ENCODE results near the gene TMEM8B. TPM values are rescaled to one million over a fixed set of nuclear protein-coding genes. Genes with fewer than 3 reads are reported as not detected.

The TMEM8B gene
- total and polyA plus RNA-seq, 10 of the 15 experiments (the other 5 are each of a cell fraction or from before 2014, with no cell fraction given): 0.19 to 7.6 (median 2.5) TPM

DNA sequence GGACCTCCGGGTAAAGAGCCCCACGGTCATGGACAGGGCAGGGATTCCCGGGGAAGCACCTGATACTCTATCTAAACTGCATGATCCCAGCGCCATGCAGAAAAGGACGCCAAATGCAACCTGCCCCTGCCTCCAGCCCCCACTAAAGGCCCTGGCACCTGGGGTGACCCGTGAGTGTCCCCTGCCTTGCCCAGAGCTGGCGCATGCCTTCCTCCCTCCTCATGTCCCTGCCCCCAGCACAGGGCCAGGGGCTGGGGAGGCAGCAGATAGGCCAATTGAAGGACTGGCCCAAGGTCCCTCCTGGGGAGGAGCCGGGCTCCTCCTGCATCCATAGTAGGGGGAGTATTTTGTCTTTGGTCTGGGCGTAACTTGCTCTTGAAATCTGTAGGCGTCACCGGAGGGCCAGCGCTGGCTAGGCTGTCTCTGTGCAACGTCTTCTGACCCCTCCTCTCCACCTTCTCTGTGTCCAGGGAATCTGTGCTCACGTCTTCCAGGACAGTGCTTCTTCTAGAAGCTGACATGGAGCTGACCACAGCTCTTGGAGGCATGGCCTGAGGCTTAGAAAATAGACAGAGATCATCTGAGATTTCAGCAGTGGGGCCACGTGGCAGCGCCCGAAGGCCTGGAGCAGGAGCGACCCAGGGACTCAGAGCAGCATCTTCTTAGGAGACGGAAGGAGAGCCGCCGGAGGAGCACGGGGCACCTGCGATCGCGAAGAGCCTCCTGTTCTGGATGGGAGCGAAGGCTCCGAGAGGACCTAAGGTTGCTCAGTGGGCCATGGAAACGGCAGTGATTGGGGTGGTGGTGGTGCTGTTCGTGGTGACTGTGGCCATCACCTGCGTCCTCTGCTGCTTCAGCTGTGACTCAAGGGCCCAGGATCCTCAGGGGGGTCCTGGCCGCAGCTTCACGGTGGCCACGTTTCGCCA is 80.9 kb downstream of the TMEM8B start:
- ChIA-PET SMC1A (ENCODE audit: uncharacterized antibody, unreplicated experiment) (no interaction called here), CTCF (interaction anchor here (0.6 kb wide), 2 partner anchors 13 to 192 kb away, joined by 3 read pairs; no protein-coding TSS in a partner anchor), POLR2A (no interaction called here), RAD21 (ENCODE audit: unreplicated experiment) (interaction anchor here (1.2 kb wide), 1 partner anchor 120 kb away, joined by 3 read pairs; no protein-coding TSS in a partner anchor)
- Histone ChIP-seq H3K27me3 (replicated peaks in 1 of 2; ENCODE audit: control insufficient read depth in 2 of 2, insufficient read depth in 2 of 2, low read length in 1 of 2) (peaks cover 0 to 1% of the 10 kb centered on the region in 2 experiments; a peak in 3 of 4 replicates), H3K9ac (ENCODE audit: control insufficient read depth, insufficient read depth, low read length) (no peak overlapping the region), H2AFZ (ENCODE audit: control insufficient read depth, low read depth, low read length) (no peak overlapping the region), H3K4me3 (no peak overlapping the region), H4K20me1 (ENCODE audit: control insufficient read depth, insufficient read depth) (no peaks in the 10 kb centered on the region), H3K9me3 (replicated peaks; ENCODE audit: control insufficient read depth, insufficient read depth, low read length) (peaks cover 2% of the 10 kb centered on the region; the same call in 2 of the 3 replicates), H3K4me2 (ENCODE audit: control insufficient read depth, insufficient read depth) (no peak overlapping the region), H3K36me3 (ENCODE audit: control insufficient read depth in 2 of 2, insufficient read depth in 2 of 2, low read length in 1 of 2) (no peaks in the 10 kb centered on the region), H3K79me2 (ENCODE audit: control insufficient read depth, insufficient read depth, low read length) (no peaks in the 10 kb centered on the region), H3K4me1 (ENCODE audit: control insufficient read depth, insufficient read depth, low read length) (no peaks in the 10 kb centered on the region), H3K27ac (ENCODE audit: control insufficient read depth, insufficient read depth) (no peak overlapping the region)
- in situ Hi-C loops (cut with MboI): no loop called here
- intact Hi-C loops (cut with micrococcal nuclease; ENCODE audit: unreplicated experiment): no loop called here
- no peak for FAIRE-seq
- no peak for DNase-seq (ENCODE audit: low read depth, low spot score)
- BruUV-seq (replicated peaks): no TSS peak
- ATAC-seq: no peak
- WGBS (ENCODE audit: insufficient coverage, insufficient replicate concordance, low lambda C conversion rate, missing lambda C conversion rate): 65% methylated on average over 33 of the region's 34 CpGs
- TF ChIP-seq TAF1 (IDR thresholded peaks at IDR 0.05; ENCODE audit: borderline replicate concordance, low read depth, low read length) (no peak), ASH2L (IDR thresholded peaks at IDR 0.05; ENCODE audit: borderline replicate concordance, low read depth) (no peak), NBN (IDR thresholded peaks at IDR 0.05) (no peak), LARP7 (IDR thresholded peaks at IDR 0.05) (no peak), SKIL (IDR thresholded peaks at IDR 0.05; ENCODE audit: low read depth, poor library complexity, severe bottlenecking) (no peak), CHD2 (IDR thresholded peaks at IDR 0.05; ENCODE audit: borderline replicate concordance, low read depth, low read length) (no peak), PAX5 (IDR thresholded peaks at IDR 0.05; ENCODE audit: borderline replicate concordance, low read depth, low read length) (no peak), WRNIP1 (IDR thresholded peaks at IDR 0.05; ENCODE audit: borderline replicate concordance, low read depth, low read length) (no peak), NFXL1 (IDR thresholded peaks at IDR 0.05; ENCODE audit: borderline replicate concordance) (no peak), NR2C1 (IDR thresholded peaks at IDR 0.05) (no peak), BHLHE40 (IDR thresholded peaks at IDR 0.05; ENCODE audit: borderline replicate concordance in 1 of 2, low read depth in 2 of 2, low read length in 1 of 2) (no peak), KAT2A (conservative IDR thresholded peaks at IDR 0.05; ENCODE audit: control insufficient read depth, low read depth, low read length) (no peak), STAT1 (conservative IDR thresholded peaks at IDR 0.05) (no peak), SMARCA5 (IDR thresholded peaks at IDR 0.05) (no peak)
- TF ChIP-seq, protein P1, sequence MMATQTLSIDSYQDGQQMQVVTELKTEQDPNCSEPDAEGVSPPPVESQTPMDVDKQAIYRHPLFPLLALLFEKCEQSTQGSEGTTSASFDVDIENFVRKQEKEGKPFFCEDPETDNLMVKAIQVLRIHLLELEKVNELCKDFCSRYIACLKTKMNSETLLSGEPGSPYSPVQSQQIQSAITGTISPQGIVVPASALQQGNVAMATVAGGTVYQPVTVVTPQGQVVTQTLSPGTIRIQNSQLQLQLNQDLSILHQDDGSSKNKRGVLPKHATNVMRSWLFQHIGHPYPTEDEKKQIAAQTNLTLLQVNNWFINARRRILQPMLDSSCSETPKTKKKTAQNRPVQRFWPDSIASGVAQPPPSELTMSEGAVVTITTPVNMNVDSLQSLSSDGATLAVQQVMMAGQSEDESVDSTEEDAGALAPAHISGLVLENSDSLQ (IDR thresholded peaks at IDR 0.05): no peak
- TF ChIP-seq, protein P2, sequence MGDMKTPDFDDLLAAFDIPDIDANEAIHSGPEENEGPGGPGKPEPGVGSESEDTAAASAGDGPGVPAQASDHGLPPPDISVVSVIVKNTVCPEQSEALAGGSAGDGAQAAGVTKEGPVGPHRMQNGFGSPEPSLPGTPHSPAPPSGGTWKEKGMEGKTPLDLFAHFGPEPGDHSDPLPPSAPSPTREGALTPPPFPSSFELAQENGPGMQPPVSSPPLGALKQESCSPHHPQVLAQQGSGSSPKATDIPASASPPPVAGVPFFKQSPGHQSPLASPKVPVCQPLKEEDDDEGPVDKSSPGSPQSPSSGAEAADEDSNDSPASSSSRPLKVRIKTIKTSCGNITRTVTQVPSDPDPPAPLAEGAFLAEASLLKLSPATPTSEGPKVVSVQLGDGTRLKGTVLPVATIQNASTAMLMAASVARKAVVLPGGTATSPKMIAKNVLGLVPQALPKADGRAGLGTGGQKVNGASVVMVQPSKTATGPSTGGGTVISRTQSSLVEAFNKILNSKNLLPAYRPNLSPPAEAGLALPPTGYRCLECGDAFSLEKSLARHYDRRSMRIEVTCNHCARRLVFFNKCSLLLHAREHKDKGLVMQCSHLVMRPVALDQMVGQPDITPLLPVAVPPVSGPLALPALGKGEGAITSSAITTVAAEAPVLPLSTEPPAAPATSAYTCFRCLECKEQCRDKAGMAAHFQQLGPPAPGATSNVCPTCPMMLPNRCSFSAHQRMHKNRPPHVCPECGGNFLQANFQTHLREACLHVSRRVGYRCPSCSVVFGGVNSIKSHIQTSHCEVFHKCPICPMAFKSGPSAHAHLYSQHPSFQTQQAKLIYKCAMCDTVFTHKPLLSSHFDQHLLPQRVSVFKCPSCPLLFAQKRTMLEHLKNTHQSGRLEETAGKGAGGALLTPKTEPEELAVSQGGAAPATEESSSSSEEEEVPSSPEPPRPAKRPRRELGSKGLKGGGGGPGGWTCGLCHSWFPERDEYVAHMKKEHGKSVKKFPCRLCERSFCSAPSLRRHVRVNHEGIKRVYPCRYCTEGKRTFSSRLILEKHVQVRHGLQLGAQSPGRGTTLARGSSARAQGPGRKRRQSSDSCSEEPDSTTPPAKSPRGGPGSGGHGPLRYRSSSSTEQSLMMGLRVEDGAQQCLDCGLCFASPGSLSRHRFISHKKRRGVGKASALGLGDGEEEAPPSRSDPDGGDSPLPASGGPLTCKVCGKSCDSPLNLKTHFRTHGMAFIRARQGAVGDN (IDR thresholded peaks at IDR 0.05): no peak

All from GM12878 (cell line).